ENCODE data around the gene FBXO27.

Gene FBXO27

GRCh38 chr19:38979812-38980211 is 52.5 kb downstream of the FBXO27 start:
- in situ Hi-C loops (cut with MboI; ENCODE audit: low sequenced_read_pairs, unreplicated experiment): no loop called here

GRCh38 chr19:38978326-38978689 is 54.0 kb downstream of the FBXO27 start:
- no peak for TF ChIP-seq CTCF (IDR thresholded peaks at IDR 0.05; ENCODE audit: borderline replicate concordance, control extremely low read depth, extremely low read depth, insufficient read depth, missing control alignments)
- in situ Hi-C loops (cut with MboI; ENCODE audit: low sequenced_read_pairs, unreplicated experiment): no loop called here
- DNase-seq (ENCODE audit: low spot score): no peak

More at GRCh38 chr19:38979812-38980211, 52.5 kb downstream of the FBXO27 start:
- DNase-seq (ENCODE audit: low spot score): no peak
- TF ChIP-seq CTCF (IDR thresholded peaks at IDR 0.05; ENCODE audit: borderline replicate concordance, control extremely low read depth, extremely low read depth, insufficient read depth, missing control alignments): no peak

GRCh38 chr19:38977445-38978325 is 54.7 kb downstream of the FBXO27 start:
- peak; percentile 81 for DNase-seq (ENCODE audit: low spot score)
- no peak for TF ChIP-seq CTCF (IDR thresholded peaks at IDR 0.05; ENCODE audit: borderline replicate concordance, control extremely low read depth, extremely low read depth, insufficient read depth, missing control alignments)
- in situ Hi-C loops (cut with MboI; ENCODE audit: low sequenced_read_pairs, unreplicated experiment): no loop called here

GRCh38 chr19:38975861-38976271 is 56.5 kb downstream of the FBXO27 start:
- in situ Hi-C loops (cut with MboI; ENCODE audit: low sequenced_read_pairs, unreplicated experiment): no loop called here
- DNase-seq (ENCODE audit: low spot score): no peak
- TF ChIP-seq CTCF (IDR thresholded peaks at IDR 0.05; ENCODE audit: borderline replicate concordance, control extremely low read depth, extremely low read depth, insufficient read depth, missing control alignments): no peak

- DNase-seq (ENCODE audit: low spot score): peak; percentile 48
- in situ Hi-C loops (cut with MboI; ENCODE audit: low sequenced_read_pairs, unreplicated experiment): no loop called here
- no peak for TF ChIP-seq CTCF (IDR thresholded peaks at IDR 0.05; ENCODE audit: borderline replicate concordance, control extremely low read depth, extremely low read depth, insufficient read depth, missing control alignments)
Measured at GRCh38 chr19:38975214-38975860, 57.0 kb downstream of the FBXO27 start, which contains the start of gene FBXO17. FBXO17 (minus strand) TSS chr19:38975742; CDS start chr19:38950319, 25,423 bp downstream.

GRCh38 chr19:38974624-38975213 is 57.6 kb downstream of the FBXO27 start:
- in situ Hi-C loops (cut with MboI; ENCODE audit: low sequenced_read_pairs, unreplicated experiment): no loop called here
- no peak for DNase-seq (ENCODE audit: low spot score)
- TF ChIP-seq CTCF (IDR thresholded peaks at IDR 0.05; ENCODE audit: borderline replicate concordance, control extremely low read depth, extremely low read depth, insufficient read depth, missing control alignments): no peak
